SK-N-SH treated with all-trans-retinoic acid at 6 μM for 48 hours (cell line): ENCODE data around the gene NIPA2.

Experiments
- ATAC-seq: fragments of 200-7000 bp; cut with Tn5 transposase; 3 replicates; pipeline ENCODE4 v1.9.1; 2020; ENCODE audit warnings: mild to moderate bottlenecking, moderate library complexity
- ARNTL ChIP-seq: fragments of 450-650 bp; formaldehyde crosslinking; IDR thresholded peaks from 2 replicates; pipeline ENCODE4 v1.5.0; 2020; ENCODE audit warnings: low read depth, mild to moderate bottlenecking, moderate library complexity, borderline replicate concordance
- CSDC2 ChIP-seq: fragments of 250-450 bp; sonication (Bioruptor Pico); IDR thresholded peaks from 2 replicates; pipeline ENCODE4 v1.5.0; 2020; ENCODE audit warnings: mild to moderate bottlenecking, moderate library complexity
- ESRRG ChIP-seq: fragments of 250-450 bp; sonication (Bioruptor Pico); IDR thresholded peaks from 2 replicates; pipeline ENCODE4 v1.6.1; 2021; ENCODE audit warnings: mild to moderate bottlenecking
- GLIS3 ChIP-seq: fragments of 250-450 bp; sonication (Bioruptor Pico); IDR thresholded peaks from 2 replicates; pipeline ENCODE4 v1.5.0; 2020; ENCODE audit warnings: mild to moderate bottlenecking, moderate library complexity
- ISL1 ChIP-seq: fragments of 250-450 bp; sonication (Bioruptor Pico); IDR thresholded peaks from 2 replicates; pipeline ENCODE4 v2.1.2; 2022; ENCODE audit warnings: mild to moderate bottlenecking, moderate library complexity
- OSR1 ChIP-seq: fragments of 250-450 bp; sonication (Bioruptor Pico); IDR thresholded peaks from 2 replicates; pipeline ENCODE4 v1.8.0; 2022; ENCODE audit warnings: moderate library complexity, mild to moderate bottlenecking, inconsistent platforms
- PPARA ChIP-seq: fragments of 250-450 bp; sonication (Bioruptor Pico); IDR thresholded peaks from 2 replicates; pipeline ENCODE4 v1.5.0; 2020; ENCODE audit warnings: mild to moderate bottlenecking, borderline replicate concordance
- RARB ChIP-seq: fragments of 250-450 bp; sonication (Bioruptor Pico); IDR thresholded peaks from 2 replicates; pipeline ENCODE4 v1.8.0; 2021; ENCODE audit warnings: mild to moderate bottlenecking, moderate library complexity
- SNAI2 ChIP-seq: fragments of 250-450 bp; sonication (Bioruptor Pico); IDR thresholded peaks from 2 replicates; pipeline ENCODE4 v1.5.0; 2020; ENCODE audit warnings: mild to moderate bottlenecking, moderate library complexity
- TOX ChIP-seq: fragments of 250-450 bp; sonication (Bioruptor Pico); IDR thresholded peaks from 2 replicates; pipeline ENCODE4 v1.8.0; 2021; ENCODE audit warnings: mild to moderate bottlenecking, moderate library complexity, borderline replicate concordance
- ZC3H10 ChIP-seq: fragments of 250-450 bp; sonication (Bioruptor Pico); IDR thresholded peaks from 2 replicates; pipeline ENCODE4 v1.5.1; 2021; ENCODE audit warnings: mild to moderate bottlenecking, moderate library complexity
- ZFP3 ChIP-seq: fragments of 250-450 bp; sonication (Bioruptor Pico); IDR thresholded peaks from 2 replicates; pipeline ENCODE4 v1.5.0; 2020; ENCODE audit warnings: mild to moderate bottlenecking, moderate library complexity
- ZFP30 ChIP-seq: fragments of 450-650 bp; formaldehyde crosslinking; IDR thresholded peaks from 2 replicates; pipeline ENCODE4 v1.5.0; 2022; ENCODE audit warnings: mild to moderate bottlenecking, moderate library complexity
- ZNF565 ChIP-seq: fragments of 450-650 bp; formaldehyde crosslinking; conservative IDR thresholded peaks from 2 replicates; pipeline ENCODE4 v1.5.0; 2020; ENCODE audit warnings: low read depth, mild to moderate bottlenecking, moderate library complexity
- ZNF8 ChIP-seq: fragments of 450-650 bp; formaldehyde crosslinking; IDR thresholded peaks from 2 replicates; pipeline ENCODE4 v1.5.0; 2020; ENCODE audit warnings: mild to moderate bottlenecking, moderate library complexity
- TF ChIP-seq, protein P1 (sequence below): fragments of 250-450 bp; sonication (Bioruptor Pico); IDR thresholded peaks from 2 replicates; pipeline ENCODE4 v1.5.0; 2020; ENCODE audit warnings: mild to moderate bottlenecking, moderate library complexity
- TF ChIP-seq, protein P2 (sequence below): fragments of 250-450 bp; sonication (Bioruptor Pico); IDR thresholded peaks from 2 replicates; pipeline ENCODE4 v1.5.1; 2020; ENCODE audit warnings: low read depth, mild to moderate bottlenecking, moderate library complexity
- TF ChIP-seq, protein P3 (sequence below): fragments of 250-450 bp; sonication (Bioruptor Pico); IDR thresholded peaks from 2 replicates; pipeline ENCODE4 v1.8.0; 2020; ENCODE audit warnings: mild to moderate bottlenecking, moderate library complexity, borderline replicate concordance
- TF ChIP-seq, protein P4 (sequence below): fragments of 250-450 bp; sonication (Bioruptor Pico); IDR thresholded peaks from 2 replicates; pipeline ENCODE4 v1.5.1; 2021; ENCODE audit warnings: mild to moderate bottlenecking, moderate library complexity

NIPA2 gene

DNA sequence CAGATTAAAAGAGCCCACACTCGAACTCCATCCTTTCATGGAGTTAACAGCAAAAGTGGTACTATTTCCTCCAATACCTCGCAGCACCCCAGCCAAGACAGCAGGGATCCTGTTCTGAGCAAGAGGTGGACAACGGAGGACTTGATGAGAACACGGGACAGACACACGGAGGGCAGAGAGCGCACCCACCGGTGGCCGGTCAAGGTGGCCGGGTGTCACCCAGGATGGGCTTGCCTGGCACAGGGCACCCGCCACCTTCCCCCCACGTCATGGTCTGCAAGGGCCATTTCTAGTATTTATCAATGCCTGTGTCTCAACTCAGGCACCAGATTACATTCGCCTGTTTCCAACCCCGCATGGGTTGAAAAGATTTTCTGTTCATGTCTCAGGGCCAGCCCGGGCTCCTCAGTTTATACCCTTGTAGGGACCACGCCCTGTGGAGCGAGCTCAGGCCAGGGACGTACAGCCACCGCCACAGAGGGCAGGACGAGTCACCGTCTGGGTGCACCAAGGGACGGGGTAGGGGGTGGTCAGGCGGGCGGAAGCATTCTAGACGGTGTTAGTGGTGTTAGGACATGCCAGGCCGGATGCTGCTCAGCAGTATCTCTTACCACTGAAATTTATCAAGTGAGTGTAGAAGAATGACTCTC is 77.5 kb downstream of the NIPA2 start:
- no peak for ATAC-seq
- TF ChIP-seq ZFP30 (CRISPR knock-in tag): no peak
- no peak for TF ChIP-seq OSR1 (CRISPR knock-in tag)
- TF ChIP-seq, protein P1, sequence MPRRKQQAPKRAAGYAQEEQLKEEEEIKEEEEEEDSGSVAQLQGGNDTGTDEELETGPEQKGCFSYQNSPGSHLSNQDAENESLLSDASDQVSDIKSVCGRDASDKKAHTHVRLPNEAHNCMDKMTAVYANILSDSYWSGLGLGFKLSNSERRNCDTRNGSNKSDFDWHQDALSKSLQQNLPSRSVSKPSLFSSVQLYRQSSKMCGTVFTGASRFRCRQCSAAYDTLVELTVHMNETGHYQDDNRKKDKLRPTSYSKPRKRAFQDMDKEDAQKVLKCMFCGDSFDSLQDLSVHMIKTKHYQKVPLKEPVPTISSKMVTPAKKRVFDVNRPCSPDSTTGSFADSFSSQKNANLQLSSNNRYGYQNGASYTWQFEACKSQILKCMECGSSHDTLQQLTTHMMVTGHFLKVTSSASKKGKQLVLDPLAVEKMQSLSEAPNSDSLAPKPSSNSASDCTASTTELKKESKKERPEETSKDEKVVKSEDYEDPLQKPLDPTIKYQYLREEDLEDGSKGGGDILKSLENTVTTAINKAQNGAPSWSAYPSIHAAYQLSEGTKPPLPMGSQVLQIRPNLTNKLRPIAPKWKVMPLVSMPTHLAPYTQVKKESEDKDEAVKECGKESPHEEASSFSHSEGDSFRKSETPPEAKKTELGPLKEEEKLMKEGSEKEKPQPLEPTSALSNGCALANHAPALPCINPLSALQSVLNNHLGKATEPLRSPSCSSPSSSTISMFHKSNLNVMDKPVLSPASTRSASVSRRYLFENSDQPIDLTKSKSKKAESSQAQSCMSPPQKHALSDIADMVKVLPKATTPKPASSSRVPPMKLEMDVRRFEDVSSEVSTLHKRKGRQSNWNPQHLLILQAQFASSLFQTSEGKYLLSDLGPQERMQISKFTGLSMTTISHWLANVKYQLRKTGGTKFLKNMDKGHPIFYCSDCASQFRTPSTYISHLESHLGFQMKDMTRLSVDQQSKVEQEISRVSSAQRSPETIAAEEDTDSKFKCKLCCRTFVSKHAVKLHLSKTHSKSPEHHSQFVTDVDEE (CRISPR knock-in tag): no peak
- no peak for TF ChIP-seq TOX (CRISPR knock-in tag)
- no peak for TF ChIP-seq SNAI2 (CRISPR knock-in tag)
- no peak for TF ChIP-seq CSDC2 (CRISPR knock-in tag)
- TF ChIP-seq GLIS3 (CRISPR knock-in tag): no peak
- no peak for TF ChIP-seq PPARA
- TF ChIP-seq ESRRG (CRISPR knock-in tag): no peak
- TF ChIP-seq, protein P2, sequence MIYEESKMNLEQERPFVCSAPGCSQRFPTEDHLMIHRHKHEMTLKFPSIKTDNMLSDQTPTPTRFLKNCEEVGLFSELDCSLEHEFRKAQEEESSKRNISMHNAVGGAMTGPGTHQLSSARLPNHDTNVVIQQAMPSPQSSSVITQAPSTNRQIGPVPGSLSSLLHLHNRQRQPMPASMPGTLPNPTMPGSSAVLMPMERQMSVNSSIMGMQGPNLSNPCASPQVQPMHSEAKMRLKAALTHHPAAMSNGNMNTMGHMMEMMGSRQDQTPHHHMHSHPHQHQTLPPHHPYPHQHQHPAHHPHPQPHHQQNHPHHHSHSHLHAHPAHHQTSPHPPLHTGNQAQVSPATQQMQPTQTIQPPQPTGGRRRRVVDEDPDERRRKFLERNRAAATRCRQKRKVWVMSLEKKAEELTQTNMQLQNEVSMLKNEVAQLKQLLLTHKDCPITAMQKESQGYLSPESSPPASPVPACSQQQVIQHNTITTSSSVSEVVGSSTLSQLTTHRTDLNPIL (CRISPR knock-in tag): no peak
- TF ChIP-seq RARB (CRISPR knock-in tag): no peak
- TF ChIP-seq, protein P3, sequence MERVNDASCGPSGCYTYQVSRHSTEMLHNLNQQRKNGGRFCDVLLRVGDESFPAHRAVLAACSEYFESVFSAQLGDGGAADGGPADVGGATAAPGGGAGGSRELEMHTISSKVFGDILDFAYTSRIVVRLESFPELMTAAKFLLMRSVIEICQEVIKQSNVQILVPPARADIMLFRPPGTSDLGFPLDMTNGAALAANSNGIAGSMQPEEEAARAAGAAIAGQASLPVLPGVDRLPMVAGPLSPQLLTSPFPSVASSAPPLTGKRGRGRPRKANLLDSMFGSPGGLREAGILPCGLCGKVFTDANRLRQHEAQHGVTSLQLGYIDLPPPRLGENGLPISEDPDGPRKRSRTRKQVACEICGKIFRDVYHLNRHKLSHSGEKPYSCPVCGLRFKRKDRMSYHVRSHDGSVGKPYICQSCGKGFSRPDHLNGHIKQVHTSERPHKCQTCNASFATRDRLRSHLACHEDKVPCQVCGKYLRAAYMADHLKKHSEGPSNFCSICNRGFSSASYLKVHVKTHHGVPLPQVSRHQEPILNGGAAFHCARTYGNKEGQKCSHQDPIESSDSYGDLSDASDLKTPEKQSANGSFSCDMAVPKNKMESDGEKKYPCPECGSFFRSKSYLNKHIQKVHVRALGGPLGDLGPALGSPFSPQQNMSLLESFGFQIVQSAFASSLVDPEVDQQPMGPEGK (CRISPR knock-in tag): no peak
- no peak for TF ChIP-seq ZNF8 (CRISPR knock-in tag)
- TF ChIP-seq ZNF565 (CRISPR knock-in tag): no peak
- TF ChIP-seq ISL1 (CRISPR knock-in tag): no peak
- no peak for TF ChIP-seq ZFP3 (CRISPR knock-in tag)

GRCh38 chr15:22916606-22917350 is 78.3 kb downstream of the NIPA2 start:
- TF ChIP-seq ZNF565 (CRISPR knock-in tag) (no peak), TOX (CRISPR knock-in tag) (no peak), ZC3H10 (CRISPR knock-in tag) (no peak), ZFP3 (CRISPR knock-in tag) (no peak), ZNF8 (CRISPR knock-in tag) (no peak), ARNTL (CRISPR knock-in tag) (no peak), ISL1 (CRISPR knock-in tag) (no peak), OSR1 (CRISPR knock-in tag) (no peak)
- TF ChIP-seq, protein P1 (CRISPR knock-in tag): no peak
- ATAC-seq: no peak; the same call in 2 of the 3 replicates

DNA sequence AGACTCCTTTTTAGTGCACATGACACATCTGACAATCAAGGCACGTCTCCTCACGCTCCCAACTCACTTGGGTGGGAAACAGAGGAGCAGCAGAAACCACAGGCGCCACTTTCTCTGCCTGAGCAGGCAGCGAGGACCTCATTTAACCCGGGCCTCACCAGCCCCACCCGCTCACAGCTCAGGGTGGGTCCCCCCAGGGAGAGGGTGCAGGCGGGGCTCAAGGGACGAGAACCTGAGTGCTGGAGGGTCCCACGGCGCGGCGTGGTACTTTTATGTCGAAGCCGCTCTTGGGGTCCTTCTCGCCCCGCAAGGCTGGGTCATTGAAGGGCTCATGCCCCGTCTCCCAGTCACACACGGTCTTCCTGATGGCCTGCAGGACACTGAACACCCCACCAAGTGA is 79.1 kb downstream of the NIPA2 start:
- ATAC-seq: no peak
- TF ChIP-seq, protein P3 (CRISPR knock-in tag): no peak
- TF ChIP-seq ZNF8 (CRISPR knock-in tag): no peak
- TF ChIP-seq, protein P1 (CRISPR knock-in tag): no peak
- no peak for TF ChIP-seq ARNTL (CRISPR knock-in tag)
- TF ChIP-seq, protein P4, sequence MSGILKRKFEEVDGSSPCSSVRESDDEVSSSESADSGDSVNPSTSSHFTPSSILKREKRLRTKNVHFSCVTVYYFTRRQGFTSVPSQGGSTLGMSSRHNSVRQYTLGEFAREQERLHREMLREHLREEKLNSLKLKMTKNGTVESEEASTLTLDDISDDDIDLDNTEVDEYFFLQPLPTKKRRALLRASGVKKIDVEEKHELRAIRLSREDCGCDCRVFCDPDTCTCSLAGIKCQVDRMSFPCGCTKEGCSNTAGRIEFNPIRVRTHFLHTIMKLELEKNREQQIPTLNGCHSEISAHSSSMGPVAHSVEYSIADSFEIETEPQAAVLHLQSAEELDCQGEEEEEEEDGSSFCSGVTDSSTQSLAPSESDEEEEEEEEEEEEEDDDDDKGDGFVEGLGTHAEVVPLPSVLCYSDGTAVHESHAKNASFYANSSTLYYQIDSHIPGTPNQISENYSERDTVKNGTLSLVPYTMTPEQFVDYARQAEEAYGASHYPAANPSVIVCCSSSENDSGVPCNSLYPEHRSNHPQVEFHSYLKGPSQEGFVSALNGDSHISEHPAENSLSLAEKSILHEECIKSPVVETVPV: no peak
- TF ChIP-seq ISL1 (CRISPR knock-in tag): no peak
- TF ChIP-seq ZC3H10 (CRISPR knock-in tag): no peak
- no peak for TF ChIP-seq ESRRG (CRISPR knock-in tag)
- no peak for TF ChIP-seq PPARA
